UCSD-AML1 (cell line): ENCODE results near the gene NOC2L.
"Not testable (repeated sequence)": the region's sequence is repeated elsewhere in the genome, so short reads cannot be mapped to it uniquely, and the experiment has no call there.

Experiments used
- DNase-seq: peaks from one replicate; lab custom pipeline; 2025; ENCODE audit not compliant: unreplicated experiment; lab: John Stamatoyannopoulos, UW

NOC2L gene

GRCh38 chr1:905811-906599, 53.1 kb downstream of the NOC2L start:
- DNase-seq, result no peak

DNA sequence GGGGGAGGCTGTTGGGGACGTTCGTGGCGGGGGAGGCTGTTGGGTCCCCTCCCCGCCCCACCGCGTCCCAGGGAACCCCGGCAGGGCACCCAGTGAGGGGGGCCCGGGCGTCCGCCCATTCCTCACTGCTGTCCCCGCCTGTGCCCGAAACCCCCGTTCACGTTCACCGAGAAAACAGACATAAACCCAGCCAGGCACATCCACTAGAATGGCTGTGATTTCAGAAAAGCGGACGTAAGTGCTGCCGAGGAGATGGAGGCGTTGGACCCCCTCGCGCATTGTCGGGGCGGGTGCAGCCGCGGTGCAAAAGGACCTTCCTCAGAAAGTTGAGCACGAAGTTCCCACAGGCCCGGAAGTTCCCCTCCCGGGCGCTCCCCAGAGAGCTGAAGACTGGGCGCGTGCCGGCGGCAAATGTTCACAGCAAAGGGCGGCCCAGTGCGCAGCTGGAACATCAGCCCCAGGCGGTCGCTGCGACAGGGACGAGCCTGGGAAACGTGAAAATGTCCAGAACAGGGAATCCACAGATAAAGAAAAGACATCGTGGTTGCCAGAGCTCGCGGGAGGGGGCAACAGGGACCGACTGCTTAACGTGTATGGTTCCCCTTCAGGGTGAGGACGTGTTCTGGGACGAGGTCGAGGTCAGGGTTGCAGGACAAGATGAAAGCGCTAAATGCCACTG, 53.8 kb downstream of the NOC2L start:
- DNase-seq, result no peak

GRCh38 chr1:904310-904950, 54.6 kb downstream of the NOC2L start:
- peak; percentile 84 for DNase-seq

- DNase-seq, result no peak
Observed at GRCh38 chr1:903721-904271, 55.3 kb downstream of the NOC2L start.

GRCh38 chr1:903305-903704, 55.8 kb downstream of the NOC2L start:
- no peak for DNase-seq

DNA sequence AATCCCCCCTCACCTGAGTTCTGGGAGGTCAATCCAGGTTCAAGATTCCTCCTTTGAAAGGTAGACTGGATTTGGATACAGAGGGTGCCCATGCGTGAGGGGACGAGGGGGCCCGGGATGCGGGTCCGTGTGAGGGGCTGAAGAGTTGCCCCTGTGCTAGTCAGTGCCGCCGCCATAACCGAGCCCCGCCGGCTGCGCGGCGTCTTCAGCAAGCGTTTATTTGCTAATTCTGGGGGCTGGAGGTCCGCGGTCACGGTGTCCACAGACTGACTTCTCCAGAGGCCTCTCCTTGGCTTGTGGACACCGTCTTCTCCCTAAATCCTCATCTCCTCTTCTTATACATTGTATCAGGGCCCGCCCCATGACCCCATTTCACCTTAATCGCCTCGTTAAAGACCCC, 56.3 kb downstream of the NOC2L start:
- DNase-seq, result no peak

DNA sequence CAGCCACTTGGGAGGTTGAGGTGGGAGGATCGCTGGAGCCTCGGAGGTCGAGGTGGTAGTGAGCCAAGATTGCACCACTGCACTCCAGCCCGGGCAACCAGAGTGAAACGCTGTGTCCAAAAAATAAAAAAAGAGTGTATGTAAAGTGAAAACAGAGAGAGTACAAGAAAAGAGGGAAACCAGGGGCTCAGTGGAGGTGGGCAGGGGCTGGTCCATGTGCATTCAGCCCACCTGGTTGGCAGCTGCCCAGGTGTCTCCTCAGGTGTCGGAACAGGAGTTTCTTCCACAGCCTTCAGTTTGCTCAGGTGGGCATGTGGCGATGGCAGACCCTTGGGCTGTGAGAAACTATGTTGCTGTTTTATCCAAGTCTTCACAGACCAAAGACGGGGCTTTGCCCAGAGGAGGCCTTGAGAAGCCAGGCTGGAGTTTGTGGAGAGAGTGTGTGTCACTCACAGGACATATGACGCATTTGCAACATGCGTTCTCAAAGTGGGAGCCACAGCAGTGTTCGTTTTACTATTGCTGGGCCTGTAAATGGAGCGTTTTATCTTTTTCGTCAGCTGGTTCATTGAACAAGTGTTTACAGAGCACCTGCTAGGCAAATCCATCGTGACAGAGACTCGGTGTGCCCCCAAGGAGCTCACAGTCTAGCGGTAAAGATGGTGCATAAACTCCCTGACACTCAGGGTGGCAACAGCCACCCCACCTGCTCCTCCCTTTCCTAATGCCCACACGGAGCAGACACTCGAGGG, 57.8 kb downstream of the NOC2L start:
- no peak for DNase-seq

DNA sequence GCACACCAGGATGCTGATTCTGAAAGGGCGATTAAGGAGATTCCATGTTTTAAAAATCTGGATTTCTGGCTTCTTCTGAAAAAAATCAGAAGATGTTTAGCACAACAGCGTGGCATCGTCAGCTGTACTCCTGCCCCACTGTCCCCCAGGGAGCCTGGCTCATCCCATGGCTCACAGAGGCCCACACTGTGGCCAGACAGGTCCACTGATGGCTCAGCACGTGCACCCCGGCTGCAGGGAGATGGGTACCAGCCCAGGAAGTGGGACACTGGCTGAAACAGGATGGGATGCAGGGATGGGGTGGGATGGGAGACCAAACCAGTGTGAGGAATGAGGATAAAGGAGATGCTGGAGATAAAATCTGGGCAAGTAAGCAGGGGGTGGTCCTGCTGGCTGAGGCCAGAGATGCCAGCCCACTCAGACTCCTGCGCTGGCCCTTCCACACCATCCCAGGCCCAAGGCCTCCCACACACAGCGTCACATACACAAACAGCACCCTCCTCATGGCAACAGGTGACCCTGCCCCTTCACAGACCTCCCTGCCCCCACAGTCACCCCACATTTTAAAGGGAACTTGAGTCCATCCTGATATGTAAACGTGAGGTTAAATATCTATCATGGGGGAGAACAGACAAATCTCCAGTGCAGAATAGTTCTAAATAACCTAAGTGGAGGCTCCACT, 59.3 kb downstream of the NOC2L start:
- no peak for DNase-seq

DNA sequence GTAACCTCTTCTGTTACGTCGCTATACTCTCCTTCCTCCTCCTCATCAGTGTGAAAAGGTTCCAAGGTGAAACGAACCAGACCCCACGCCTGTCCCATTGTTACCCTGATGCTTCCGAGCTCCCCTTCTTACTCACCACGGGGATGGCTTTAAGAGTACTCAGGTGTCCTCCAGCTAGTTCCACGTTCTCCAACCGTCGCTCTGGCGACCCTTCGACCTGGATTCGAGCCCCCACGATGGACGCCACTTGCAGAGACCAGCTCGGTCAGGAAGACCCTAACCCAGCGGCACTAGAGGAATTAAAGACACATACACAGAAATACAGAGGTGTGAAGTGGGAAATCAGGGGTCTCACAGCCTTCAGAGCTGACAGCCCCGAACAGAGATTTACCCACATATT, 61.1 kb downstream of the NOC2L start:
- DNase-seq, result not testable (repeated sequence)

DNA sequence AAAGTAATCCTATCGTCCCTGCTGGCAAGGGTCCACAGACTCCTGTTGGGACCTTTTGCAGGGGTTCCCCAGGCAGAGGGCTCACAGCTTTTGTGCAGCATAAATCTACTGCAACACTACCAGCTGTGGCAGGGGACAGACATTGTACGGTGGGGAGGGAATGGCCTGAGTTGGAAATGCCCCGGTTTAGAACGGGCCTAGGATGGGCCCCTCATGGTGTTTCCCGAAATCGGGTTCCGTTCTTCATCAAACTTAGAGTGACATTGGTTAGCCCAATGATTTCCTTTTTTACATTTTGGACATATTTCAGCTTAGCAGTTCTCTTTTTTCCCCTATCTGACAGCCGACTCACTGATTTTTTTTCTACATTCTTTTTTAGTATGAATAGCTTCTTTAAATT, 61.8 kb downstream of the NOC2L start:
- no peak for DNase-seq
